ENCODE data around the gene PLA2G4E. TPM values are rescaled to one million over a fixed set of nuclear protein-coding genes. Genes with fewer than 3 reads are reported as not detected.

The PLA2G4E gene
- total RNA-seq, 4 donors from 2014 or later, result 0.08 to 0.67 TPM; not detected in 2

- H3K36me3 ChIP-seq, result peaks cover 0 to 27% of the 10 kb centered on the region in 2 donors
- 88 to 92% methylated on average over 3 to 4 of the region's 5 CpGs for WGBS, 2 donors (ENCODE audit: low coverage in 1 of 2)
- ATAC-seq, result peak; percentile 30
- peaks cover 0 to 71% (median 13%) of the 10 kb centered on the region in 3 donors for H3K4me1 ChIP-seq
- no peaks in the 10 kb centered on the region for H3K9me3 ChIP-seq
- no peak overlapping the region for H3K4me3 ChIP-seq
- peak overlapping the region in 2 of 4 donors; percentile 33 to 43 for H3K27ac ChIP-seq
- TF ChIP-seq POLR2AphosphoS5 (IDR thresholded peaks at IDR 0.05) (no peak), EP300 (IDR thresholded peaks at IDR 0.05) (no peak), POLR2A (IDR thresholded peaks at IDR 0.05) (no peak)
- TF ChIP-seq, protein P1, sequence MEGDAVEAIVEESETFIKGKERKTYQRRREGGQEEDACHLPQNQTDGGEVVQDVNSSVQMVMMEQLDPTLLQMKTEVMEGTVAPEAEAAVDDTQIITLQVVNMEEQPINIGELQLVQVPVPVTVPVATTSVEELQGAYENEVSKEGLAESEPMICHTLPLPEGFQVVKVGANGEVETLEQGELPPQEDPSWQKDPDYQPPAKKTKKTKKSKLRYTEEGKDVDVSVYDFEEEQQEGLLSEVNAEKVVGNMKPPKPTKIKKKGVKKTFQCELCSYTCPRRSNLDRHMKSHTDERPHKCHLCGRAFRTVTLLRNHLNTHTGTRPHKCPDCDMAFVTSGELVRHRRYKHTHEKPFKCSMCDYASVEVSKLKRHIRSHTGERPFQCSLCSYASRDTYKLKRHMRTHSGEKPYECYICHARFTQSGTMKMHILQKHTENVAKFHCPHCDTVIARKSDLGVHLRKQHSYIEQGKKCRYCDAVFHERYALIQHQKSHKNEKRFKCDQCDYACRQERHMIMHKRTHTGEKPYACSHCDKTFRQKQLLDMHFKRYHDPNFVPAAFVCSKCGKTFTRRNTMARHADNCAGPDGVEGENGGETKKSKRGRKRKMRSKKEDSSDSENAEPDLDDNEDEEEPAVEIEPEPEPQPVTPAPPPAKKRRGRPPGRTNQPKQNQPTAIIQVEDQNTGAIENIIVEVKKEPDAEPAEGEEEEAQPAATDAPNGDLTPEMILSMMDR (IDR thresholded peaks at IDR 0.05), result no peak
- no peaks in the 10 kb centered on the region for H3K27me3 ChIP-seq
These were observed 71.3 kb downstream of the PLA2G4E start for GRCh38 chr15:41949401-41950126.

DNA sequence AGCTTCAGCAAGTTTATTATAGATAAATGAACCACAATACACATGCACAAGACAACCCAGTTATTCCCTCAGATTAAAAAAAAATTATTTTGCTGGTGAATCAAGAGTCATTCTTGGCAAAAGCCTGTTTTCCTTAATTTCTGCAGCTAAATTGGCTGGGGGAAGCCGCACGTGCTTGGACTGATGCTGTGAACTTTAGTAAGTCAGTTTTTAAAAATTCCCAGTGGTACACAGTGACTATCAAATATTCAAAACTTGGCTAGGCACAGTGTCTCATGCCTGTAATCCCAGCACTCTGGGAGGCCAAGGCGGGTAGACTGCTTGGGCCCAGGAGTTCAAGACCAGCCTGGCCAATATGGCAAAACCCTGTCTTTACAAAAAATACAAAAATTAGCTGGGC is 72.4 kb downstream of the PLA2G4E start:
- H3K9me3 ChIP-seq, result no peaks in the 10 kb centered on the region
- peaks cover 0 to 81% (median 21%) of the 10 kb centered on the region in 3 donors for H3K4me1 ChIP-seq

GRCh38 chr15:41946970-41947369 is 73.9 kb downstream of the PLA2G4E start:
- Histone ChIP-seq H3K27me3 (no peaks in the 10 kb centered on the region), H3K27ac (no peak overlapping the region), H3K4me3 (no peak overlapping the region), H3K36me3 (peaks cover 0 to 15% of the 10 kb centered on the region in 2 donors), H3K4me1 (peaks cover 0 to 78% (median 22%) of the 10 kb centered on the region in 3 donors), H3K9me3 (no peaks in the 10 kb centered on the region)
- TF ChIP-seq POLR2AphosphoS5 (IDR thresholded peaks at IDR 0.05) (no peak), EP300 (IDR thresholded peaks at IDR 0.05) (no peak), POLR2A (IDR thresholded peaks at IDR 0.05) (no peak)
- 100% methylated on average over 1 to 2 of the region's 2 CpGs for WGBS, 2 donors (ENCODE audit: low coverage in 1 of 2)
- no peak for ATAC-seq

More for the DNA sequence above, 72.4 kb downstream of the PLA2G4E start:
- no peak for ATAC-seq
- Histone ChIP-seq H3K27me3 (no peaks in the 10 kb centered on the region), H3K27ac (no peak overlapping the region), H3K36me3 (peaks cover 0 to 20% of the 10 kb centered on the region in 2 donors), H3K4me3 (no peak overlapping the region)
- whole genome bisulfite sequencing, 2 donors (ENCODE audit: low coverage in 1 of 2), result 59% methylated on average over 2 of the region's 3 CpGs; no CpG with 5 or more reads in 1 of the 2 donors
- TF ChIP-seq POLR2A (IDR thresholded peaks at IDR 0.05) (no peak), POLR2AphosphoS5 (IDR thresholded peaks at IDR 0.05) (no peak), EP300 (IDR thresholded peaks at IDR 0.05) (no peak)
- TF ChIP-seq, protein P1 (IDR thresholded peaks at IDR 0.05), result no peak

- TF ChIP-seq, protein P1 (IDR thresholded peaks at IDR 0.05), result no peak
- TF ChIP-seq EP300 (IDR thresholded peaks at IDR 0.05) (no peak), POLR2AphosphoS5 (IDR thresholded peaks at IDR 0.05) (no peak), POLR2A (IDR thresholded peaks at IDR 0.05) (no peak)
- Histone ChIP-seq H3K36me3 (peaks cover 0 to 15% of the 10 kb centered on the region in 2 donors), H3K27me3 (no peaks in the 10 kb centered on the region), H3K4me1 (peaks cover 0 to 65% (median 17%) of the 10 kb centered on the region in 3 donors), H3K27ac (peak overlapping the region in 1 of 4 donors; percentile 14), H3K9me3 (no peaks in the 10 kb centered on the region), H3K4me3 (no peak overlapping the region)
- whole genome bisulfite sequencing, 2 donors (ENCODE audit: low coverage in 1 of 2), result 44 to 67% methylated on average over 3 of the region's 11 CpGs
- no peak for ATAC-seq
These were observed 75.1 kb downstream of the PLA2G4E start for GRCh38 chr15:41945731-41946130.

DNA sequence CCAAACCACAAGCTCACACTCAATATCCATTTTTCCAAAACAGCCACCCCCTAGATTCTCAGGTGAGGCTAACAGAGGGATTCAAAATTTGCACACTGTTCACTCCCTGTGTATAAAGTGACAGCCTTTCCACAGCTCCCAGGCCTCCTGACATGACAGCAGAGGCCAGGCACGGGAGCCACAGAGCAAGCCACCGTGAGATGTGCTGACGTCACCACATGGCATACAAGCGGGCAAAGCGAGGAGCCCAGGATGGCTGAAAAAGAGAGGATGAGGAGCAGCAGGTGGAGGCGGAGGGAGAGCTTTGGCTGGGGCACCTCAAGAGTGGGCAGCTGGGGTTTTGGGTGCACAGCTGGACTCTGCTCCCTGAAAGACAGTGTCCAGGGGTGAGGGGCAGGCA is 75.6 kb downstream of the PLA2G4E start:
- 95 to 100% methylated on average over 4 to 5 of the region's 6 CpGs for WGBS, 2 donors (ENCODE audit: low coverage in 1 of 2)
- TF ChIP-seq EP300 (IDR thresholded peaks at IDR 0.05), result no peak
- TF ChIP-seq, protein P1 (IDR thresholded peaks at IDR 0.05), result no peak
- no peak for TF ChIP-seq POLR2A (IDR thresholded peaks at IDR 0.05)
- TF ChIP-seq POLR2AphosphoS5 (IDR thresholded peaks at IDR 0.05), result no peak
- H3K27ac ChIP-seq, result peak overlapping the region in 2 of 4 donors; percentile 44 to 77
- H3K36me3 ChIP-seq, result peaks cover 0 to 20% of the 10 kb centered on the region in 2 donors
- no peak overlapping the region for H3K4me3 ChIP-seq
- no peaks in the 10 kb centered on the region for H3K9me3 ChIP-seq
- ATAC-seq, result no peak
- H3K27me3 ChIP-seq, result no peaks in the 10 kb centered on the region
- H3K4me1 ChIP-seq, result peaks cover 0 to 60% (median 13%) of the 10 kb centered on the region in 3 donors
